ENCODE results near the gene TEAD4. TPM values are rescaled to one million over a fixed set of nuclear protein-coding genes. Genes with fewer than 3 reads are reported as not detected.

TEAD4 gene
- total and polyA plus RNA-seq, 2 experiments from 2014 or later = 68.1 to 145 TPM

- H3K4me3 ChIP-seq = no peak overlapping the region
- TF ChIP-seq CREB1 (CRISPR knock-in tag; IDR thresholded peaks at IDR 0.05; ENCODE audit: low read depth) = no peak
- TF ChIP-seq POLR2AphosphoS5 (IDR thresholded peaks at IDR 0.05; ENCODE audit: low read depth) = no peak
- TF ChIP-seq JUNB (IDR thresholded peaks at IDR 0.05; ENCODE audit: unreplicated experiment) = no peak
- TF ChIP-seq EZH2phosphoT487 (IDR thresholded peaks at IDR 0.05; ENCODE audit: unreplicated experiment) = no peak
- 0 out of 2 replicates have a peak, but pooled peaks cover 9% of the 10 kb centered on the region for H3K36me3 ChIP-seq (ENCODE audit: insufficient read depth)
- H3K36me3 Mint-ChIP-seq (ENCODE audit: low read depth) = peaks cover 13% of the 10 kb centered on the region; the same call in 2 of the 3 replicates
- no peak overlapping the region for H3K27ac ChIP-seq (ENCODE audit: low read depth)
- no peaks in the 10 kb centered on the region for H3F3A ChIP-seq (replicated peaks; ENCODE audit: low read depth)
- no peaks in the 10 kb centered on the region for H3K9me2 ChIP-seq (ENCODE audit: insufficient read depth)
- H3K4me3 Mint-ChIP-seq = no peak overlapping the region
- H3K9me3 Mint-ChIP-seq = no peaks in the 10 kb centered on the region
- H2AFZ ChIP-seq = no peak overlapping the region
- ATAC-seq (no peak), DNase-seq (ENCODE audit: low spot score) (no peak)
- no peak overlapping the region for H3K27ac Mint-ChIP-seq
- no peaks in the 10 kb centered on the region for H3K27me3 ChIP-seq (ENCODE audit: insufficient read depth)
- H3K79me2 ChIP-seq (replicated peaks; ENCODE audit: insufficient read depth) = no peaks in the 10 kb centered on the region
- no peaks in the 10 kb centered on the region; the same call in 1 of the 2 replicates for H4K20me1 ChIP-seq (replicated peaks; ENCODE audit: insufficient read depth)
- H3K4me1 ChIP-seq (ENCODE audit: insufficient read depth) = no peaks in the 10 kb centered on the region
- H3K27me3 Mint-ChIP-seq (ENCODE audit: insufficient read depth, low read depth, poor library complexity) = no peaks in the 10 kb centered on the region
- H3K4me1 Mint-ChIP-seq = no peaks in the 10 kb centered on the region
- no peak overlapping the region for H3K4me2 ChIP-seq
These were observed 22.9 kb upstream of the TEAD4 start for GRCh38 chr12:2936301-2936700.

GRCh38 chr12:2937500-2937899 is 21.7 kb upstream of the TEAD4 start:
- H3K36me3 Mint-ChIP-seq (ENCODE audit: low read depth) = peaks cover 10% of the 10 kb centered on the region; the same call in 2 of the 3 replicates
- Histone ChIP-seq H3K27ac (ENCODE audit: low read depth) (peak overlapping the region; percentile 60; the same call in 1 of the 2 replicates), H3K9me2 (ENCODE audit: insufficient read depth) (no peaks in the 10 kb centered on the region), H3K36me3 (ENCODE audit: insufficient read depth) (0 out of 2 replicates have a peak, but pooled peaks cover under 1% of the 10 kb centered on the region), H3K4me1 (ENCODE audit: insufficient read depth) (no peaks in the 10 kb centered on the region), H3K4me3 (no peak overlapping the region), H2AFZ (no peak overlapping the region), H4K20me1 (replicated peaks; ENCODE audit: insufficient read depth) (no peaks in the 10 kb centered on the region), H3K79me2 (replicated peaks; ENCODE audit: insufficient read depth) (no peaks in the 10 kb centered on the region), H3K27me3 (ENCODE audit: insufficient read depth) (no peaks in the 10 kb centered on the region), H3K4me2 (no peak overlapping the region), H3F3A (replicated peaks; ENCODE audit: low read depth) (no peaks in the 10 kb centered on the region)
- no peak for TF ChIP-seq ZNF331 (CRISPR knock-in tag; IDR thresholded peaks at IDR 0.05; ENCODE audit: low read depth)
- TF ChIP-seq POLR2AphosphoS5 (IDR thresholded peaks at IDR 0.05; ENCODE audit: low read depth) = no peak
- TF ChIP-seq ZNF462 (CRISPR knock-in tag; IDR thresholded peaks at IDR 0.05) = no peak
- no peak for TF ChIP-seq EZH2phosphoT487 (IDR thresholded peaks at IDR 0.05; ENCODE audit: unreplicated experiment)
- no peak for TF ChIP-seq STAT1 (IDR thresholded peaks at IDR 0.05; ENCODE audit: unreplicated experiment)
- TF ChIP-seq ZNF114 (CRISPR knock-in tag; IDR thresholded peaks at IDR 0.05) = no peak
- TF ChIP-seq REST (IDR thresholded peaks at IDR 0.05; ENCODE audit: unreplicated experiment) = no peak
- no peak for TF ChIP-seq CREB1 (CRISPR knock-in tag; IDR thresholded peaks at IDR 0.05; ENCODE audit: low read depth)
- TF ChIP-seq NANOG (IDR thresholded peaks at IDR 0.05; ENCODE audit: borderline replicate concordance) = no peak
- TF ChIP-seq JUNB (IDR thresholded peaks at IDR 0.05; ENCODE audit: unreplicated experiment) = no peak
- no peaks in the 10 kb centered on the region for H3K9me3 Mint-ChIP-seq
- DNase-seq (ENCODE audit: low spot score) = no peak
- H3K27me3 Mint-ChIP-seq (ENCODE audit: insufficient read depth, low read depth, poor library complexity) = no peaks in the 10 kb centered on the region
- H3K4me3 Mint-ChIP-seq = no peak overlapping the region
- no peaks in the 10 kb centered on the region for H3K4me1 Mint-ChIP-seq
- no peak overlapping the region for H3K27ac Mint-ChIP-seq
- no peak for ATAC-seq
